H1 (cell line): ENCODE data around the gene CCDC40. TPM values are rescaled to one million over a fixed set of nuclear protein-coding genes. Genes with fewer than 3 reads are reported as not detected.

Experiments used
- CTCF ChIA-PET: fragments of 300-600 bp; sonication (Branson Sonifier 250); formaldehyde crosslinking; loops from one replicate; lab custom pipeline; 2021; ENCODE audit not compliant: partially characterized antibody; lab: Charles Lee
- POLR2A ChIA-PET: fragments of 300-600 bp; sonication (Branson Sonifier 250); formaldehyde crosslinking; loops from one replicate; lab custom pipeline; 2021; ENCODE audit warnings: inconsistent platforms; ENCODE audit not compliant: partially characterized antibody; lab: Charles Lee
- DNase-seq, 2 experiments: peaks; one replicate each; pipeline versions ENCODE4 v3.0.0 to v3.0.0-alpha.2; 2010 to 2022; ENCODE audit warnings: low spot score in 2 of 2, low read depth in 1 of 2, mixed read lengths in 1 of 2
- FAIRE-seq: peaks from 2 replicates; lab custom pipeline; 2011; peaks lifted over from hg19 to GRCh38; lab: Jason Lieb, UNC
- H2AFZ ChIP-seq: 2 replicates; pipeline ENCODE4 v1.8.1; 2012; ENCODE audit warnings: low read length, inconsistent platforms
- H2AK5ac ChIP-seq: 2 replicates; pipeline ENCODE4 v1.6.1; 2013; ENCODE audit warnings: low read depth, low read length
- H2BK120ac ChIP-seq: replicated peaks from 2 replicates; pipeline ENCODE3; 2013; ENCODE audit warnings: low read depth, low read length, inconsistent platforms
- H2BK12ac ChIP-seq: 2 replicates; pipeline ENCODE4 v1.6.1; 2013; ENCODE audit warnings: low read depth, low read length
- H2BK15ac ChIP-seq: 2 replicates; pipeline ENCODE4 v1.6.1; 2013; ENCODE audit warnings: low read length
- H2BK20ac ChIP-seq: 2 replicates; pipeline ENCODE4 v1.6.1; 2013; ENCODE audit warnings: low read length
- H2BK5ac ChIP-seq: 2 replicates; pipeline ENCODE4 v1.6.1; 2013; ENCODE audit warnings: low read depth, low read length
- H3K14ac ChIP-seq: 2 replicates; pipeline ENCODE4 v1.6.1; 2013; ENCODE audit warnings: inconsistent platforms; ENCODE audit not compliant: insufficient read length
- H3K18ac ChIP-seq: 2 replicates; pipeline ENCODE4 v1.6.1; 2013; ENCODE audit warnings: low read length; ENCODE audit errors: extremely low read depth
- H3K23ac ChIP-seq: 2 replicates; pipeline ENCODE4 v1.6.1; 2013; ENCODE audit warnings: inconsistent platforms; ENCODE audit not compliant: insufficient read length
- H3K23me2 ChIP-seq: 2 replicates; pipeline ENCODE4 v1.6.1; 2013; ENCODE audit warnings: low read depth, low read length
- H3K27ac ChIP-seq: 2 replicates; pipeline ENCODE4 v1.6.1; 2011; ENCODE audit warnings: low read depth, low read length, inconsistent platforms
- H3K27me3 ChIP-seq, 4 experiments: replicated peaks in 1 of 4; 1 replicate in 1 of 4; 2 replicates in 3 of 4; pipeline versions ENCODE4 v1.6.1 to v1.8.1; 2011 to 2013; ENCODE audit warnings: low read length in 3 of 4, mild to moderate bottlenecking in 3 of 4, inconsistent platforms in 2 of 4, mixed read lengths in 2 of 4, moderate library complexity in 1 of 4; ENCODE audit not compliant: control insufficient read depth in 3 of 4, insufficient read depth in 3 of 4; ENCODE audit errors: extremely low read depth in 1 of 4
- H3K36me3 ChIP-seq, 4 experiments: 2 replicates each; pipeline versions ENCODE4 v1.6.1 to v1.8.1; 2011 to 2013; ENCODE audit warnings: mild to moderate bottlenecking in 4 of 4, low read length in 3 of 4, moderate library complexity in 2 of 4, control low read depth in 1 of 4, inconsistent platforms in 1 of 4; ENCODE audit not compliant: insufficient read depth in 4 of 4, control insufficient read depth in 2 of 4
- H3K4ac ChIP-seq: replicated peaks from 2 replicates; pipeline ENCODE3; 2013; ENCODE audit warnings: low read length, low read depth, mixed read lengths, inconsistent platforms; ENCODE audit not compliant: insufficient read length
- H3K4me1 ChIP-seq, 4 experiments: replicated peaks in 1 of 4; 1 replicate in 1 of 4; 2 replicates in 3 of 4; pipeline versions ENCODE4 v1.6.1 to v1.8.1; 2011 to 2013; ENCODE audit warnings: low read length in 3 of 4, inconsistent platforms in 2 of 4, mixed read lengths in 1 of 4; ENCODE audit not compliant: insufficient read depth in 4 of 4, control insufficient read depth in 3 of 4
- H3K4me2 ChIP-seq, 2 experiments: 2 replicates each; pipeline versions ENCODE4 v1.6.1 to v1.8.1; 2011 to 2013; ENCODE audit warnings: low read depth in 2 of 2, low read length in 2 of 2, control low read depth in 1 of 2, inconsistent platforms in 1 of 2, mild to moderate bottlenecking in 1 of 2; ENCODE audit not compliant: insufficient read depth in 1 of 2
- H3K4me3 ChIP-seq, 4 experiments: fragments of 200-600, 300-600 bp in 1 of 4; sonication (generic), shearing (Covaris generic), sonication (Bioruptor Twin) in 1 of 4; 2 replicates each; pipeline versions ENCODE4 v1.5.1 to v1.8.1; 2011 to 2016; ENCODE audit warnings: low read length in 4 of 4, low read depth in 3 of 4, control low read depth in 2 of 4, inconsistent platforms in 2 of 4, mild to moderate bottlenecking in 2 of 4, mixed read lengths in 1 of 4, moderate library complexity in 1 of 4; ENCODE audit not compliant: insufficient read depth in 2 of 4; ENCODE audit errors: extremely low read depth in 1 of 4
- H3K56ac ChIP-seq: replicated peaks from 2 replicates; pipeline ENCODE3; 2013; ENCODE audit warnings: low read depth, mild to moderate bottlenecking, mixed read lengths, low read length, inconsistent platforms; ENCODE audit not compliant: insufficient read length
- H3K79me1 ChIP-seq: 2 replicates; pipeline ENCODE4 v1.6.1; 2013; ENCODE audit warnings: low read depth, low read length, control low read depth
- H3K79me2 ChIP-seq, 2 experiments: 2 replicates each; pipeline versions ENCODE4 v1.6.1 to v1.8.1; 2012 to 2013; ENCODE audit warnings: low read length in 2 of 2, mild to moderate bottlenecking in 2 of 2, inconsistent platforms in 1 of 2; ENCODE audit not compliant: insufficient read depth in 2 of 2, control insufficient read depth in 1 of 2
- H3K9ac ChIP-seq, 4 experiments: replicated peaks in 1 of 4; 1 replicate in 1 of 4; 2 replicates in 3 of 4; pipeline versions ENCODE4 v1.6.1 to v1.8.1; 2011 to 2013; ENCODE audit warnings: low read depth in 3 of 4, low read length in 3 of 4, control low read depth in 2 of 4, mild to moderate bottlenecking in 2 of 4, moderate library complexity in 2 of 4, inconsistent platforms in 1 of 4; ENCODE audit errors: extremely low read depth in 1 of 4
- H3K9me3 ChIP-seq, 2 experiments: 2 replicates each; pipeline versions ENCODE4 v1.6.1 to v1.8.1; 2012 to 2013; ENCODE audit warnings: mild to moderate bottlenecking in 2 of 2, moderate library complexity in 2 of 2, control low read depth in 1 of 2, inconsistent platforms in 1 of 2, low read depth in 1 of 2, low read length in 1 of 2, mixed read lengths in 1 of 2; ENCODE audit not compliant: insufficient read depth in 2 of 2
- H4K20me1 ChIP-seq, 2 experiments: replicated peaks in 1 of 2; 2 replicates each; pipeline versions ENCODE3 to v1.8.1; 2011 to 2013; ENCODE audit warnings: inconsistent platforms in 2 of 2, low read length in 2 of 2, mild to moderate bottlenecking in 1 of 2; ENCODE audit not compliant: insufficient read depth in 2 of 2, control insufficient read depth in 1 of 2
- H4K5ac ChIP-seq: 2 replicates; pipeline ENCODE4 v1.6.1; 2013; ENCODE audit warnings: low read length, low read depth, mixed read lengths, inconsistent platforms; ENCODE audit not compliant: insufficient read length
- H4K8ac ChIP-seq: 2 replicates; pipeline ENCODE4 v1.8.0; 2013; ENCODE audit warnings: mild to moderate bottlenecking, moderate library complexity, low read length, inconsistent platforms; ENCODE audit not compliant: insufficient read depth; ENCODE audit errors: extremely low read depth
- H4K91ac ChIP-seq: replicated peaks from 2 replicates; pipeline ENCODE3; 2013; ENCODE audit warnings: low read length, mixed read lengths, inconsistent platforms; ENCODE audit not compliant: insufficient read length
- HDAC2 ChIP-seq, 2 experiments: fragments of 300-600 bp in 1 of 2; sonication (generic) in 1 of 2; IDR thresholded peaks; 2 replicates each; pipeline ENCODE4 v1.6.1; 2011 to 2012; ENCODE audit warnings: low read depth in 2 of 2, low read length in 2 of 2, mild to moderate bottlenecking in 2 of 2, moderate library complexity in 2 of 2, borderline replicate concordance in 1 of 2, inconsistent platforms in 1 of 2
- JUN ChIP-seq: IDR thresholded peaks from 2 replicates; pipeline ENCODE4 v1.6.1; 2011; ENCODE audit warnings: low read depth, mild to moderate bottlenecking, improper control_type of control experiment, low read length
- MAFK ChIP-seq: IDR thresholded peaks from 2 replicates; pipeline ENCODE4 v1.6.1; 2012; ENCODE audit warnings: low read depth, mild to moderate bottlenecking, improper control_type of control experiment, low read length
- POU5F1 ChIP-seq: IDR thresholded peaks from 2 replicates; pipeline ENCODE4 v1.6.1; 2011; ENCODE audit warnings: low read depth, mild to moderate bottlenecking, low read length, moderate library complexity
- SAP30 ChIP-seq: fragments of 300-600 bp; sonication (generic); IDR thresholded peaks from 2 replicates; pipeline ENCODE4 v1.7.1; 2012; ENCODE audit warnings: low read length, moderate library complexity, mild to moderate bottlenecking, inconsistent platforms; ENCODE audit not compliant: insufficient read depth, insufficient replicate concordance
- SP4 ChIP-seq: IDR thresholded peaks from 2 replicates; pipeline ENCODE4 v1.6.1; 2012; ENCODE audit warnings: low read length, inconsistent platforms
- TAF1 ChIP-seq: IDR thresholded peaks from 2 replicates; pipeline ENCODE4 v1.6.1; 2011; ENCODE audit warnings: mild to moderate bottlenecking, low read depth, low read length
- TAF7 ChIP-seq: optimal IDR thresholded peaks from 2 replicates; pipeline ENCODE3; 2011; ENCODE audit warnings: low read depth, mild to moderate bottlenecking, inconsistent platforms, low read length, moderate library complexity, borderline replicate concordance
- TCF12 ChIP-seq: IDR thresholded peaks from 2 replicates; pipeline ENCODE4 v1.6.1; 2011; ENCODE audit warnings: low read depth, mild to moderate bottlenecking, low read length
- TEAD4 ChIP-seq: IDR thresholded peaks from 2 replicates; pipeline ENCODE4 v1.6.1; 2012; ENCODE audit warnings: low read depth, low read length, inconsistent platforms, mixed read lengths
- WGBS, 2 experiments: shearing (Covaris generic) in 1 of 2; methylation state at CpG; one replicate each; pipeline versions ENCODE4 v1.1.6 to v1.1.7; 2013 to 2015; ENCODE audit warnings: low lambda C conversion rate in 2 of 2, mixed read lengths in 2 of 2, inconsistent platforms in 1 of 2, low coverage in 1 of 2, missing lambda C conversion rate in 1 of 2; ENCODE audit not compliant: insufficient replicate concordance in 2 of 2, insufficient coverage in 1 of 2, insufficient read length in 1 of 2; ENCODE audit errors: extremely low coverage in 1 of 2, missing lambda C conversion rate in 1 of 2; 5-methylcytosine and 5-hydroxymethylcytosine counted together
- polyA plus RNA-seq, 7 experiments: library from polyadenylated mRNA; depleted of rRNA in 3 of 7; stranded (reverse) in 5 of 7; unstranded in 2 of 7; fragments of >200 nt in 5 of 7; fragments of 200-250 nt in 2 of 7; gene quantifications; 1 replicate in 5 of 7; 2 replicates in 1 of 7; 4 replicates in 1 of 7; pipeline versions ENCODE4 v1.2.1 to v1.2.3, GENCODE V29; 2011 to 2013; ENCODE audit warnings: missing spikeins in 2 of 7, mixed read lengths in 2 of 7
- total RNA-seq: library from RNA; stranded (reverse); fragmentation: NEBNext Ultra II Directional; extraction: Animal tissue kit (Norgen Biotek cat#: 25700); gene quantifications from 2 replicates; pipeline ENCODE4 v1.2.1, GENCODE V29; 2021

CCDC40 gene
- total and polyA plus RNA-seq, 2 of the 8 experiments (the other 6 are each of a cell fraction or from before 2014, with no cell fraction given), result 4.1 to 11.5 TPM

DNA sequence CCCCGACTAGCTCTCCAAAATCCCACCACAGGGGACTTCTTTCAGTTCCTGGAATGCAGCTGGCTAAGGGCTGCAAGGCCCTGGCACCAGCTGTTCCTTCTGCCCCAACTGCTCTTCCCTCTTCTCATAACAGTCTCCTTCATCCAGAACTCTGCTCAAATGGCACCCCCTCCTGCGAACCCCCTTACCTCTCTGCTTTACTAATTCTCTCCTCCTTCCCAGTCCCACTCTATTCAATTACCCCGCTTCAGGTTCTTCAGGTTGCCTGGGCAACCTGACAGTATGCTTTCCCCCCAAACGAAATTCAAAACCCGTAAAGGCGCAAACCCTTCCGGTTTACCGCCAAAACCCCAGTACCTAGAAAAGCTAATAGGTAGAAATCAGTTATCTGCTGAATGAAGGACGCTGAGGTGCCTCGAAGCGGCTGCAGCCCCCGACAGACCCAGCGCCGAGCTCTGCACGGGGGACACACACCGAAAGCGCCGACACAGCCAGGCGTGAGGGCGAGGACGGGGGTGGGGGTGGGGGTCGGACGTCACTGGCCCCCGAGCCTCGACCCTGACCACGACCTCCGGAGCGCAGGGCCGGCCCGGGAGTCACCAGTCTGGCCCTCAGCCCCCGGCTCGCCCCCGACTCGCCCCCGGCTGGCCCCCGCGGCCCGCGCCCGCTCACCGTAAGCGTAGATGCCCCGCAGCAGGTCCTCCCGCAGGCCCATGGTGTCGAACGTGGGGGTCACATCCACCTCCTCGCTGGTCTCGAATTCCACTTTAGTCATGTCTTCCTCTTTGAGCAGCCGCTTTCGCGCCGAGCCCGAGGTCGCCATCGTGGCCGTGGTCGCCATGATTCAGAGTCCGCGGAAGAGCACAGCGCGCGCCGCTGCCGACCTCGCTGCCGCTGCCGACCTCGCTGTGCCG is 109.9 kb downstream of the CCDC40 start:
- Histone ChIP-seq H4K5ac (peak overlapping the region; percentile 2), H3K27me3 (no peaks in the 10 kb centered on the region; a peak in 1 of 7 replicates), H2BK5ac (no peak overlapping the region; the same call in 1 of the 2 replicates), H3K18ac (no peak overlapping the region), H3K79me1 (peaks cover 17% of the 10 kb centered on the region), H2BK15ac (no peak overlapping the region), H3K4me3 (peak overlapping the region; percentile 84 to 95 (median 88)), H3K23me2 (peaks cover 11% of the 10 kb centered on the region), H4K20me1 (peaks cover 7 to 25% of the 10 kb centered on the region in 2 experiments), H4K8ac (peak overlapping the region; percentile 39; the same call in 1 of the 2 replicates), H3K27ac (peak overlapping the region; percentile 79; the same call in 1 of the 2 replicates), H3K9me3 (no peaks in the 10 kb centered on the region), H3K4ac (no peak overlapping the region), H3K14ac (no peak overlapping the region), H3K23ac (no peak overlapping the region), H2BK20ac (no peak overlapping the region), H3K4me2 (peak overlapping the region; percentile 85 to 96), H4K91ac (no peak overlapping the region), H3K4me1 (peaks cover 2 to 13% (median 4%) of the 10 kb centered on the region in 4 experiments; a peak in 6 of 7 replicates), H2BK12ac (no peak overlapping the region), H2AK5ac (no peak overlapping the region), H3K56ac (peak overlapping the region; percentile 83), H3K36me3 (peaks cover 22 to 29% (median 27%) of the 10 kb centered on the region in 4 experiments), H2AFZ (no peak overlapping the region), H3K79me2 (peaks cover 22 to 50% of the 10 kb centered on the region in 2 experiments), H3K9ac (peak overlapping the region; percentile 84 to 92 (median 88)), H2BK120ac (no peak overlapping the region)
- DNase-seq (no peak), FAIRE-seq (no peak)
- POLR2A ChIA-PET, result interaction anchor here (0.6 to 11.5 kb wide), 21 partner anchors 8 to 270 kb away, joined by 3 to 103 read pairs (median 5); partner anchors contain the start of gene GAA
- CTCF ChIA-PET, result interaction anchor here (0.9 to 2.4 kb wide), 10 partner anchors 11 to 215 kb away, joined by 4 to 14 read pairs (median 6); partner anchors contain the start of gene GAA
- WGBS, 2 experiments, result 4% methylated on average over 23 of the region's 69 CpGs; no CpG with 5 or more reads in 1 of the 2 experiments
- TF ChIP-seq SAP30 (peak; percentile 86), TCF12 (no peak), POU5F1 (no peak), TAF7 (peak; percentile 57), HDAC2 (IDR thresholded peaks at IDR 0.05; ENCODE audit: borderline replicate concordance in 1 of 2, low read depth in 2 of 2, low read length in 2 of 2) (peak in 1 of 2 experiments; percentile 13; a peak in 1 of 4 replicates), TAF1 (peak; percentile 9; the same call in 1 of the 2 replicates), MAFK (no peak), SP4 (no peak), TEAD4 (peak; percentile 73; the same call in 1 of the 2 replicates), JUN (no peak)
